HG02610 (cell line): ENCODE results near the gene AKR1C1.
"Not testable (repeated sequence)": the region's sequence is repeated elsewhere in the genome, so short reads cannot be mapped to it uniquely, and the experiment has no call there.

Source experiments
- ATAC-seq: cut with Tn5 transposase; IDR thresholded peaks from one replicate; pipeline ENCODE4 v1.9.1; 2021; ENCODE audit warnings: mild to moderate bottlenecking, moderate library complexity; ENCODE audit not compliant: unreplicated experiment

The AKR1C1 gene

DNA sequence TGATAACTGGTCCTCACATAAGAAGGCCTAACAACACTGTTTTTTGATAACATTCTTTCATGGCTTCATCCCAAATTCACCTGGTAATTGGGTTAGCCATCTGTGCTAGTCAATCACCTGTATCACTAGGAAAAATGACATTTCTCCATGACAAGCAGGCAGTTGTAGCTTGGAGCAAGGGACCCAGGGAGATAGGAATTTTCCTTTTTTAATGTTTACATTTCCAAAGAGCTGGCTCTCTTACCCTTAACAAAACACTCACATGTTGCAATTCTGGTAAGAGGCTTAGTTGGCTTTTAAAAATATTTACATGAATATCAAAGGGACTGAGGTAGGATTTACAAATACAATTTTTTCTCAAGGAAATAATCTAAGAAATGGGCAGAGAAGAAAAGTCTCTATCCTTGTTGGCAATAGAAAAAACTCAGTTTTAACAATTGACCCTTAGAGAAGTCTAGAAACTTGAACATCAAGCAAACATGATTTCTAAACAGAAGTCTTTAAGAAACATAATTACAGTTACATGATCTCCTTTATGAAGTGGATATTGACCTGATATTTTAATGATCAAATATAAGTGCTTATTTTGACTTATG lies 16.1 kb upstream of the AKR1C1 start:
- ATAC-seq, result no peak

DNA sequence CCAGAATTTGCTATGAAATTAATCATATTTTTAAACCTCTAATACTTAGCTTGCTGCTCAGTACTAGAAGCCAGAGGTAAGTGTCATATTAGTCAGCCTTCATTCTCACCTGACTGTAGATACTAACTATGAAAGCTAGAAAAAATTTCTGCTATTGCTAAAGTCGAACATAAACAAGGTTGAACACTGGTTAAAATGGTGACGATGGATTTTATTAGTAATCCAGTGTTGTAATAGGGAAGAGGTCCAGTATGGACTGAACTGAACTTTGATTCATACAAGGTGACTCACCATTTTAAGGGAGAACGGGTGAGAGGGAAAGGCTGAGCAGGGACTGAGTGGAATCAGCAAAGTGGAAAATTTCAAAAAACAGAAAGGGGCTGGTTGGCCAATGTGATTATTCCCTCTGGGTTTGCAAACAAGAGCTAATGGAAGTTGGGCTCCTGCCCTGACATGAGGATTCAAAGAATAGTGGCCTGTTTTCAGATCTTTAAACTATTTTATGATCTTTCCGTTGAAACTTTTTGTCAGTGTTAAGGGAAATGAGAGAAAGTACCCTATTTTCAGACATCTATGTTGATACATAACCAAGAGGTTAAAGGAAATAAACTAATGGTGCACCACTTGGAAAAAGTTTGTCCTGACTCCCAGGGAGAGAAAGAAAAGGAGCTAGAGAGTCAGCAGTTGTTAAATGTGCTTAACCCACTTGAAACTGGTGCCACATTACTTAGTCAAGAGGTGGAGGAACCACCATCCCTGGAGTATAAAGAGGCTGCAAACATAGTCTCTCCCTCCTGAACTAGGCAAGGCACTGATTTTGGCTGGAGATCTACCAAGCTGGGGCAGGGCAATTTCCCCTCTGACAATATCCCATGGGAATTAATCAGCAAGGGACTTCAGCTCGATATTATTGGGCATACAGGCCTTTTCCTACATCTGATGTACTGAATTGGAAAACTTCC lies 15.3 kb upstream of the AKR1C1 start:
- no peak for ATAC-seq

DNA sequence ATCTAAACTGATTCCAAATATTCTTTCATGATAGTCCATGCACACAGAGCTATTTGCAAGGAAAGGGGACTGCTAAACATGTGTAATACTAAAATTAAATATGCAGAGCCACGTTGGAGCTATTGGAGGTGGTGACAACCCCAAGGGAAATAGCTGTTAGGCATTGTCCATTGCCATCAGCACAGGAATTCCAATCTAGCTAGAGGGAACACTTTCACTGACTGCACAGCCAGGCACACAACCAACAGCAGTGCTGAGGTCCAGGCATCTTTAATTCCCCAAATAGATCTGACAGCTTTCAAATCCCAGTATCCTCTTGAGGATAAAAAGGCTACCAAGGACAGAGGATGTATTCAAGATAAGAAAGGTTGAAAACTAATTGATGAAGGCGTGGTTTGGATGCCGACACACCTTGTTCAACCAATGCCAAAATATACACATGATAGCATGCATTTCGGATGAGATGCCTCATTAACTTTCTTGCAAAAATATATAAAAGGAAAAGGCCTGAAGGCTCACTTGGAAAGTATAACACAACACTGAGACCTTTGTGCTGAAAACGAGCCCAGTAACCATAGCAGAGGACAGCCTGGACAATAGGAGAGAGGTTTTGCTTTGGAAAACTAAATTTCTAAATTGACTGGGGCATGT lies 11.6 kb upstream of the AKR1C1 start:
- ATAC-seq, result not testable (repeated sequence)

DNA sequence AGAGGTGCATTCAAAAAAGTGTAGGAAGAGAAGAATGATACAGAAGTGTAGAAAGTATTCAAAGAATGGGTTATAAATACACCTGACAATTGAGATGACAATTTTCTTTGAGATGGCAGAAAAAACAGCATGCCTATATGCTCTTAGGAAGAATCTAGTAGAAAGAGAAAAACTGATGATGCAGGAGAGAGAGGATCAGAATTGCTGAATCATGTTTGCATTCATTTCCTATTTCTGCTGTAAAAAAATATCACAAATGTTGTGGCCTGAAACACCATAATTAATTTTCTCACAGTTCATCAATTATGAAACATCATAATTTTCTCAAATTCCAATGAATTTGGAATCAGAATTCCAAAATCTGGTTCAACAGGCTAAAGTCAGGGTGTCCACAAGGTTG lies 9.8 kb upstream of the AKR1C1 start:
- no peak for ATAC-seq

DNA sequence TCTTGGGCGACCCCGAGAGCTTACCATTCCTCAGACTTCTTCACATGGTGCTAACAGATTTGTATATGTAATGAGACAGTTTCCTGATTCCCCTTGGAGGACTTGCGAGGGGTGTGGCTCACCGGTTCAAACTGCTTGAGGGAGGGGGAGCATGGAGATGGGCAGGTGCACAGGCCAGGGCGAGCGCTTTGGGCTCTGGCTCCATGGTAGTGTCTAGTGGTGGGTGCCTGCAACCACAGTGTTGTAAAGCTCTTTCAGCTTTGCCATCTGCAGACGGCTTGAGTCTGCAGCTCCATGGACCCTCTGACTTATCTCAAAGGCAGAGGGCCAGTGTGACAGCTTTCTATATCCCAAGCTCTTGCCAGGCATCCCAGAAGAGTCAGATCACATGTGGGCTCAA lies 7.1 kb upstream of the AKR1C1 start:
- not testable (repeated sequence) for ATAC-seq

DNA sequence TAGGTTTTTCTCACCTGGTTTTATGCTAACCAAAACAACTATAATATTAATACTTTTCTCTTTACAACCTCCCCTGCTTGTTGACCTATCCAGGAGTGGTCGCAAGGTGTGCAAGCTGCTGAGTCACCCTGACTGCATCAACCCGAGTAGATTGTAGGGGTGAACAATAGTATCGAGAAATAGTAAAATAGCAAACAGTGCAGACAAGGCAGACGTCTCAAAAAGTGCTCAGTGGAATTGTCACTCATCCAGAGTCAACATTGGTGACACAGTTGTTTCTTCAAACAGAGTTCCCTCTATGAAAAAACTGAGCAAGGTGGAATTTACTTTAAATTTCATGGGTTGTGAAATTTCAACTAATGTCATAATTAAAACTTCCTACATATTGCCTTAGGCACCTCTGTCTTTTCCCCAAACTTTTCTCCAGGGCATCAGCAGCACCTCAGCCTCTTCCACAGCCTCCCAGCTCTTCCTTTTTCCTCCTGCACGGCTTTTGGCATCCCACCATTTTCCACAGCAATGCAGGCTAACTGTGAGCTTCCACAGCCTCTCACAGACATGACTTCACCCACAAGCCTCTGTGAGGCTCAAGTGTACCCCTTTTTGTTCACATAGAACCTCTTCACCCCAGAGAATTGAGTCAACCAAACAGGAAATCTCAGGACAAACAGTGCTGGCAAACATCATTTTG lies 6.1 kb upstream of the AKR1C1 start:
- ATAC-seq, result not testable (repeated sequence)

DNA sequence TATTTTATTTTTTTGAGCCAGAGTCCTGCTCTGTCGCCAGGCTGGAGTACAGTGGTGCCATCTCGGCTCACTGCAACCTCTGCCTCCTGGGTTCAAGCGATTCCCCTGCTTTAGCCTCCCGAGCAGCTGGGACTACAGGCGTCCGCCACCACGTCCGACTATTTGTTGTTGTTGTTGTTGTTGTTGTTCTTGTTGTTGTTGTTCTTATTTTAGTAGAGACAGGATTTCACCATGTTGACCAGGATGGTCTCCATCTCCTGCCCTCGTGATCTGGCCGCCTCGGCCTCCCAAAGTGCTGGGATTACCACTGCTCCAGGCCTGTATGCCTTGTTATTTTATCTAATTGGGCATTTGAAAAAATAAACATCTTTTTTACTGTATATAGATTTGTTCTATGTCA lies 1.7 kb upstream of the AKR1C1 start:
- ATAC-seq, result not testable (repeated sequence)

DNA sequence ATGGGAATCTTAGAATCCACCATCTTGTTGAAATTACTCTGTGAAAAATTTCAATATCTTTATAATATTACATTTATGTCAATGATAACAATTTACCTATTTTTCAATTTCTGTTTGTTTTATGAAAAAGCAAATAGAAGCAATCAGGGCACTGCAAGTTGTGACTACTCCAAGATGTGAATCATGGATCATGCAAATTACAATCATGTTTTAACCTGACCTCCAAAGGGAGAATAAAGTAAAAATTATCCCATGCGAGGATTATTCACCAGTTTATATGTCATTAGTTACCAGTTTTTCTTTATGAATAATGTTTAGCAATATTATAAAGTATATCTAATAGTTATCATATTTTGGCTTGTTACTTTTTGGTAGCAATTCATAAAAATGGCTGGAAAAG lies 907 bp upstream of the AKR1C1 start:
- not testable (repeated sequence) for ATAC-seq

DNA sequence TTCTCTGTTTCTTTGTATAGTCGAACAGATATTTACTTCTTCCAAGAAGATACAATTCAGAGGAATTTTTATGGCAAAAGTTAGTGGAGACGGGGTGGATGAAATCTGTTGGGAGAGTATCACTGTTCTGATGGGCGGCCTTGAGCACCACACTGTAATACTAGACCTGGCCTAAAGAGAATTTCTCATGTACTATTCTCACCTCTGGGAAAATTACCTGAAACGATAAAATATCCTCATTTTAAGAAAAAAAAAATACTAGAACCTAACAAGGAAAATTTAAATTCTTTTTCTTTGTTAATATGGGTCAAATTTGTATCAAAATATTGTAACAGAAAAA lies 570 bp downstream of the AKR1C1 start:
- ATAC-seq, result not testable (repeated sequence)

DNA sequence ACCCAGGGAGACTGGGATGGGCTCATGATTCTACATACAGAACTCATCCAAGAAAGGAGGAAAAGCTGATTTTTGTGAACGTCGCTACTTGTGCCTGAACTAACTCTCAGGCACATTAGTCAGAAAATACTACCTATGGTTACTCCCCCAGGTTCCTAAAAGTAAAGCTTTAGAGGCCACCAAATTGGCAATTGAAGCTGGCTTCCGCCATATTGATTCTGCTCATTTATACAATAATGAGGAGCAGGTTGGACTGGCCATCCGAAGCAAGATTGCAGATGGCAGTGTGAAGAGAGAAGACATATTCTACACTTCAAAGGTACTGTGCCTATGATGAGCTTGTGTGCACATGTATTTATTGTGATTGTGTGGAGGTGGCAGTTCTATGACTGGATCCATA lies 2.5 kb downstream of the AKR1C1 start:
- not testable (repeated sequence) for ATAC-seq

DNA sequence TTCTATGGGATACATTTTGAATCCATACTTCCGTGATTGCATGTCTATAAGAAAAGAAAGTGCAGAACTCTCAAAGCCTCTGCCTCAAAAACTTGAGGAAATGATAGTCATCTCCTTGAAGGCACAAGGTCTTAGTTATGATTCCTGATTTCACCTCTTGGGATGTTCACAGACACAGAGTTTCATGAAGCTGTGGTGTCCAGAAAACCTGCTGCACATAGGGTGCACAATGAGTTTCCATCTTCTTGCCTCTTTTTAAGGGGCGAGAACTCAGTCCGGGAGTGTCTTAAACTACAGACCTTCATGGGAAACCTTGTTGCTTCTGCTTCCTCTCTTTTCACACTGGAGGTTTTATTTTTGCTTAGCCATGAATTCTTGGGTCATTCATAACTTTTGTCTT lies 4.0 kb downstream of the AKR1C1 start:
- ATAC-seq, result not testable (repeated sequence)

DNA sequence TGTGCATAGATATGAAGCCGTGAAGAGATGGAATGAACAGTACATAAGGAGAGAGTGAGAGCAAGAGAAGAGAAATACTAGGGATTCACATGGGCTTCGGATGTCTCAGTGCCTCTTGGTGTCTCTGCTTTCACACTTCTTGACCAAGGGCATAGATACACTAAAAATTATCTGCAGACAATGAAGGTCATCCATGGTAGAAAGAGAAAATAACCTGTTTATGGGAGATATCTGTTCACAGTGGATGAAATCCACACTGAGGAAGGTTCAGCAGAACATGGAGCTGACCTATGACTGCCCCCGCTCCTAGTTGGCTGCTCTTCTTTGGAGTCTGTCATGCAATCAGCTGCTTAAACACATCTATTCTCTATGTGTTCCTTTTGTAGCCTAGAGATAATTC lies 6.1 kb downstream of the AKR1C1 start:
- ATAC-seq, result not testable (repeated sequence)

DNA sequence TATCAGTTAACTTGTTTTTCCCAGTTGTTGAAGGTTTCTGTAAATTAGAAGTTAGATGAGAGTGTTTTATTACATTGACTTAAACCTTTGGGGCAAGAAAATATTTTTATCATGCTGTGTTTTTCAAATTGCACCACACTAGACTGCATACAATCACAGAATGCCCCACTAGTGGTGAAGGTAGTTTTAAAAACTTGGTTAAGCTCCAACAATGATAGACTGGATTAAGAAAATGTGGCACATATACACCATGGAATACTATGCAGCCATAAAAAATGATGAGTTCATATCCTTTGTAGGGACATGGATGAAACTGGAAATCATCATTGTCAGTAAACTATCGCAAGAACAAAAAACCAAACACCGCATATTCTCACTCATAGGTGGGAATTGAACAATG lies 7.1 kb downstream of the AKR1C1 start:
- not testable (repeated sequence) for ATAC-seq

DNA sequence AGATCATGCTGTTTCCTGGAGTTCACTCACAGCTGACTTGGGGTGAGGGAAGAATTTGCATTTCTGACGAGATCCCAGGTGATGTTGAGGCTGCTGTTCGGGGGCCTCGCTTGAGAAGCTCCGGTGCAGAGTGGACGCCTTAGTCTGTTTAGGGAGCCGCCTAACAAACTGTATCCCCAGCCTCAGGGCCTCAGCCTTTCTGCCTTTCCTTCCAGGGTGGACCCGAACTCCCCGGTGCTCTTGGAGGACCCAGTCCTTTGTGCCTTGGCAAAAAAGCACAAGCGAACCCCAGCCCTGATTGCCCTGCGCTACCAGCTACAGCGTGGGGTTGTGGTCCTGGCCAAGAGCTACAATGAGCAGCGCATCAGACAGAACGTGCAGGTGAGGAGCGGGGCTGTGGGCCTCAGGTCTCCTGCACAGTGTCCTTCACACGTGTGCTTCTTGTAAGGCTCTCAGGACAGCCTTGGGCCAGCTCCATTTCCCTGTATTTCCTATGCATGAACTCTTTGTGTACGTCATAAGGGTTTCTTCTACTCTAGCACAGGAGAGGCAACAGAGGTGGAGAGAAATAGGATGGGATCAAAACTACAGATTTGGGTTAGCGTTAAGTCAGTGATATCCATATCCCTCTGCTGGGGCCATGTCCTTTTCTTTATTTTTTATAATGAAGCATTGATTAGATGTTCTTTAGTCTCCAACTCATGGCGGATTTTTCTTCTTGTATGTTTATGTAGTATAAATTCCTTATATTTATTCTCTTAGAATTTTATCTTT lies 9.3 kb downstream of the AKR1C1 start:
- ATAC-seq, result not testable (repeated sequence)

DNA sequence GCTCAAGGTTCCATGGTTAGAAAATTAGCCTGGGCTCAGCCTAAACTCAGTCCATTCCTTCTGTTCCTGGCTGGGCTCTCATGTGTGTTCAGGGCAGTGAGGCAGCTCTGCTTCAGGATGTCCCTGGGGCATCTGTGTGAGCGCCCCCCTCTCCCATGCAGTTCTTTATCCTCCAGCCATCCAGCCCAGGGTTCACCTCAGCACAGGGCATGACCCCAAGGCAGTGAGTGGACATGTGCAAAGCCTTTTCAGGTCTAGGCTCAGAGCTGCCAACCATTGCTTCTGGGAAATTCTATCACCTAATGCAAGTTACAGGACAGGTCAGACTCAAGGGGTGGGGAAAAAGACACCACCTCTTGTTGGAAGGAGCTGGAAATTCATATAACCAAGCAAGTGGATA lies 10.1 kb downstream of the AKR1C1 start:
- ATAC-seq, result not testable (repeated sequence)

DNA sequence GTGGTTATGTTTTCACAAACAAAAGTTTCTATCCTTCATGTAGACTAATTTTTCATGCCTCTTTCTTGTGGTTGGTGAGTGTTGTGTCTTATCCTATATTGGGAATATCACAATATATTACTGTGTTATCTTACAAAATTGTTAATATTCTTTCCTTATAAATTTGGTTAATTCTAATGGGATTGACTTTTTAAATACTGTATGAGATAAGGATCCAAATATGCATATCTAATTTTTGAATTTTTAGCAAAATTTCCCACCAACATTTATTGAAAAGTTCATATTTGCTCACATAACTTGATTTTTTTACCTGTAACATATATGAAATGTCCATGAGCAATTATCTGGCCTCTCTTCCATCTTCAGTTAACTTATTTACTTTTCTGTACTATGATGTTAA lies 11.2 kb downstream of the AKR1C1 start:
- not testable (repeated sequence) for ATAC-seq

DNA sequence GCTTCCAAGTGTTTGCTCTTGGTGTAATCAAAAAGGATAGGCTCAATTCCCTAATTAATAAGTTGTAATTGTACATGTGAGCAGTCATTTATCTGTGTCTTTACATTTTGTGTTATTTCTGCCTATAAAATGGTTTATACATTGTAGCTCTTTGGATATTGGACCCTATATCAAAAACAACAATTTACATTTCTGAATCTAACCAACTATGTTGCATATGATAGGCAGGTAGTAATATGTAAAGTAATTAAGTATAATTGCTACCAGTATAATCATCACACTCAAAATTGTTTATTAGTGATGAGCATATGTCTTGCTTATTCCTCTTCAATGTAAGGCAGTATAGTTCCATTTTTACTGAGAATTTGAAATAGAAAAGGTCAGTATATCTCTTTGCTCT lies 13.8 kb downstream of the AKR1C1 start:
- ATAC-seq, result no peak

DNA sequence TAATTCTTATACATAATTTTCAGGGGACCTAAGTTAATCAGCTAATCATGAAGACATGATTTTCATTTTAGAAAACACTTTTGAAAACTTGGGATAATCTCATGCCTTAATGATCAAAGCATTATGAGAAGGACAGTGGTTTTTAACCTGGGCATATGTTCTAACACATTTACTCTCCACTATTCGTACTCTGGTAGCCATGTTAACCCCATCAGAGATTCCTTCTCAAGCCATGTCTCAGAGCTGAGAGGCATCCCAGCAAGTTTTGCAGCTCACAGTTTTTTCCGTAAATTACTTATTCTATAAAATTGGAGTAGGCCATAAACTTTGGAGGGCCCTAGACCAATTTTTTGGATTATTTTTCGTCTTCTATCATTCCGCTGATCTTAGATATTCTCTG lies 15.7 kb downstream of the AKR1C1 start:
- no peak for ATAC-seq

DNA sequence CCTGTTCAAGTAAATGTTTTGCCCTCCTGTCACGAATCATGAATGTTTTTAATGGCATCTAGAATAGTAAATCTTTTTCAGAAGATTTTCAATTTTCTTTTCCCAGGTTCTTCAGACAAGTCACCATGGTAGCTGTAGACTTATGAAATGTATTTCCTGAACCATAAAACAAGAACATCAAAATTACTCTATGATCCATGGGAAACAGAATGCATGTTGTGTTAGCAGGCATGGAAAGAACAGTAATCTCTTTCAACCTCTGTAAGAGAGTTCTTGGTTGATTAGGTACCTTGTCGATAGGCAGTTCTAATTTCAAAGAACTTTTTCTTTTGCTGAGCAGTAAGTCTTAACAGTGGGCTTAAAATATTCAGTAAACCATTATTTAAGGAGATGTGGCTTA lies 17.6 kb downstream of the AKR1C1 start:
- no peak for ATAC-seq

DNA sequence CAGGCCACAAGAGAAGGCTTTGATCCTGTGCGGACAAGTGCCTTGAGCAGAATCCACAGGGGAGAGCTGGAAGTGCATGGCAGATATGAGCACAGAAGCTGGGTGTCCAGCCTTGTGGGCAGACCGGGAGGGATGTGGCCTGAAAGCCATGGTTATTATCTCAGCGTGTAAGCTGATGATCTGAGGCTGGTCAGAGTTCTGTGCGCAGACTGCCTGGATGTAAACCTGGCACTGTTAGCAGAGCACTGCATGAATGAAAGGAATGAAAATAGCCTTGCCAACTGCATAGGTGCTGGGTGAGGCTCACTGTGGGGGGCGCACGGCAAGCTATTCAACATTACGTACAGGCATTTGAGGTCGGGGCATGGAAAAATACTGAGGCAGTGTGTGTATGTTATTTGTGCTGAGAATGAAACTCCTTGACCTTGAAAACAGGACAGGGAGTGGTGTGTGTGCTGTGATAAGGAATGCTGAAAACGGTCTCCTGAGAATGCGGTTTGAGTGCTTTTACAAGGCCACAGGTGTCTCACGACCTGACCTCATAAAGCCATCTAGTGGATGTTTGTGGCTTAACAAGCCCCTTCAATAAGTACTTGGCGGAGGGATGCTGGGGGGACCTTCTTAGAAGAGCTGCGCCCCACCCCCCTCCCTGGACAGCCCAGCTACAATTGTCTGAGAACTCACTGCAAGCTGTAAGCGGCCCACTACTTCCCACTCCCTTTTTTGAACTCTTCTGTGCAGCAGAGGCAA lies 18.7 kb downstream of the AKR1C1 start:
- ATAC-seq, result no peak
